Endothelial cell of umbilical vein (primary cell): ENCODE data around the gene MEOX2. TPM values are rescaled to one million over a fixed set of nuclear protein-coding genes. Genes with fewer than 3 reads are reported as not detected.

ENCODE experiments used
- BruUV-seq: library from RNA; stranded (reverse); fragments of 400-500 nt; replicated peaks from 2 replicates; lab custom pipeline; 2021; lab: Mats Ljungman, UMichigan
- CTCF ChIA-PET: fragments of 300-600, 350-600 bp; sonication (Branson Sonifier 250); formaldehyde crosslinking; loops from one replicate; lab custom pipeline; 2021; ENCODE audit warnings: antibody characterized with exemption, inconsistent platforms; lab: Charles Lee
- POLR2A ChIA-PET: fragments of 300-600, 350-600 bp; sonication (Branson Sonifier 250); formaldehyde crosslinking; loops from one replicate; lab custom pipeline; 2021; ENCODE audit warnings: antibody characterized with exemption, inconsistent platforms; lab: Charles Lee
- DNase-seq: peaks from one replicate; pipeline ENCODE4 v3.0.0-alpha.2; 2011; ENCODE audit warnings: low read depth, low spot score
- FAIRE-seq: peaks from 2 replicates; lab custom pipeline; 2011; peaks lifted over from hg19 to GRCh38; lab: Jason Lieb, UNC
- H2AFZ ChIP-seq: 2 replicates; pipeline ENCODE4 v1.6.0; 2012; ENCODE audit warnings: low read depth, low read length, control low read depth, inconsistent platforms
- H3K27ac ChIP-seq: 2 replicates; pipeline ENCODE4 v1.5.1; 2011; ENCODE audit warnings: low read depth, mild to moderate bottlenecking, control low read depth, low read length, moderate library complexity; ENCODE audit not compliant: insufficient read depth
- H3K27me3 ChIP-seq, 2 experiments: 2 replicates each; pipeline versions ENCODE4 v1.6.0 to v1.6.1; 2011; ENCODE audit warnings: low read length in 2 of 2, mixed read lengths in 1 of 2; ENCODE audit not compliant: control insufficient read depth in 2 of 2, insufficient read depth in 2 of 2
- H3K36me3 ChIP-seq, 2 experiments: 2 replicates in 1 of 2; 3 replicates in 1 of 2; pipeline ENCODE4 v1.5.1; 2011; ENCODE audit warnings: low read length in 2 of 2, mild to moderate bottlenecking in 1 of 2, moderate library complexity in 1 of 2; ENCODE audit not compliant: control insufficient read depth in 2 of 2, insufficient read depth in 2 of 2; ENCODE audit errors: extremely low read depth in 1 of 2
- H3K4me1 ChIP-seq: 3 replicates; pipeline ENCODE4 v1.5.1; 2011; ENCODE audit warnings: mild to moderate bottlenecking, low read length; ENCODE audit not compliant: control insufficient read depth, insufficient read depth; ENCODE audit errors: extremely low read depth
- H3K4me2 ChIP-seq: 2 replicates; pipeline ENCODE4 v1.6.1; 2011; ENCODE audit warnings: low read length, control low read depth, mixed read lengths; ENCODE audit not compliant: insufficient read depth
- H3K4me3 ChIP-seq, 3 experiments: fragments of 200-600 bp in 1 of 3; sonication (generic), shearing (Covaris generic) in 1 of 3; replicated peaks in 1 of 3; 2 replicates each; pipeline ENCODE4 v1.5.1; 2011 to 2016; ENCODE audit warnings: control low read depth in 3 of 3, low read length in 3 of 3, mild to moderate bottlenecking in 2 of 3, inconsistent platforms in 1 of 3, low read depth in 1 of 3, moderate library complexity in 1 of 3; ENCODE audit not compliant: insufficient read depth in 1 of 3
- H3K79me2 ChIP-seq: 2 replicates; pipeline ENCODE4 v1.6.0; 2012; ENCODE audit warnings: low read length, inconsistent platforms; ENCODE audit not compliant: control insufficient read depth, insufficient read depth
- H3K9ac ChIP-seq: replicated peaks from 2 replicates; pipeline ENCODE3; 2011; ENCODE audit warnings: low read length, control low read depth; ENCODE audit not compliant: insufficient read depth; ENCODE audit errors: extremely low read depth
- H3K9me1 ChIP-seq: replicated peaks from 3 replicates; pipeline ENCODE4 v1.6.0; 2011; ENCODE audit warnings: mild to moderate bottlenecking, low read length; ENCODE audit not compliant: control insufficient read depth, insufficient read depth; ENCODE audit errors: extremely low read depth
- H3K9me3 ChIP-seq: replicated peaks from 2 replicates; pipeline ENCODE4 v1.5.1; 2012; ENCODE audit warnings: low read length, inconsistent platforms; ENCODE audit not compliant: control insufficient read depth, insufficient read depth
- H4K20me1 ChIP-seq: replicated peaks from 2 replicates; pipeline ENCODE3; 2011; ENCODE audit warnings: mild to moderate bottlenecking, low read length; ENCODE audit not compliant: control insufficient read depth, insufficient read depth; ENCODE audit errors: extremely low read depth
- CTCF ChIP-seq, 2 donors: IDR thresholded peaks; 1 replicate in 1 of 2; 2 replicates in 1 of 2; pipeline ENCODE4 v1.5.1; 2011; ENCODE audit warnings: low read length in 2 of 2, mild to moderate bottlenecking in 2 of 2, moderate library complexity in 2 of 2, control low read depth in 1 of 2, inconsistent platforms in 1 of 2, low read depth in 1 of 2; ENCODE audit not compliant: insufficient read depth in 1 of 2; ENCODE audit errors: extremely low read depth in 1 of 2
- MAX ChIP-seq: IDR thresholded peaks from 2 replicates; pipeline ENCODE4 v1.6.1; 2011; ENCODE audit not compliant: insufficient read depth, insufficient read length
- dilution Hi-C: fragments of 300-500 bp; cut with MboI; formaldehyde crosslinking; loops from one replicate; pipeline ENCODE4 v1.15.0; 2019; ENCODE audit warnings: low sequenced_read_pairs; ENCODE audit not compliant: extremely low pct_ligation_motif_present
- intact Hi-C: fragments of 100-400 bp; cut with micrococcal nuclease; formaldehyde crosslinking; loops from one replicate; pipeline ENCODE4 v1.10.0; 2022
- polyA plus RNA-seq, 4 experiments: library from polyadenylated mRNA; depleted of rRNA in 3 of 4; stranded (reverse) in 3 of 4; unstranded in 1 of 4; fragments of >200 nt; gene quantifications; 2 replicates each; pipeline versions ENCODE4 v1.2.1 to v1.2.3, GENCODE V29; 2011 to 2012; ENCODE audit warnings: missing spikeins in 1 of 4
- total RNA-seq: library from RNA; stranded (reverse); gene quantifications from 2 replicates; pipeline ENCODE4 v1.2.3, GENCODE V29; 2021

MEOX2 gene
- total and polyA plus RNA-seq, 2 donors (not counting 3 experiments of a cell fraction or from before 2014, with no cell fraction given) = 11.6 to 45.1 TPM

- H4K20me1 ChIP-seq = no peaks in the 10 kb centered on the region
- peak overlapping the region; percentile 98 for H3K4me2 ChIP-seq
- peaks cover 22% of the 10 kb centered on the region for H3K4me1 ChIP-seq
- ChIA-PET CTCF (interaction anchor here (0.7 to 9.5 kb wide), 15 partner anchors 8 to 877 kb away, joined by 3 to 107 read pairs (median 4); no protein-coding TSS in a partner anchor), POLR2A (interaction anchor here (1.3 kb wide), 1 partner anchor 9 kb away, joined by 3 read pairs; no protein-coding TSS in a partner anchor)
- peak; percentile 37 for DNase-seq
- H3K9me1 ChIP-seq = no peaks in the 10 kb centered on the region
- H3K4me3 ChIP-seq = peak overlapping the region; percentile 19 to 95 (median 61)
- H3K79me2 ChIP-seq = peaks cover 35% of the 10 kb centered on the region
- H3K36me3 ChIP-seq = no peaks in the 10 kb centered on the region
- no TSS peak for BruUV-seq
- H2AFZ ChIP-seq = peak overlapping the region; percentile 66
- no peaks in the 10 kb centered on the region for H3K9me3 ChIP-seq
- dilution Hi-C loops (no loop called here), intact Hi-C loops (loop anchor here (1.0 to 10.0 kb wide), 12 partner anchors 77 to 1703 kb away; partner anchors contain the start of genes ANKMY2, BZW2, CRPPA and ETV1)
- peak overlapping the region; percentile 25 for H3K27ac ChIP-seq
- H3K9ac ChIP-seq = peak overlapping the region; percentile 17
- no peaks in the 10 kb centered on the region for H3K27me3 ChIP-seq
- TF ChIP-seq MAX (no peak), CTCF (IDR thresholded peaks at IDR 0.05; ENCODE audit: extremely low read depth in 1 of 2, insufficient read depth in 1 of 2, low read depth in 1 of 2, low read length in 2 of 2) (peak; percentile 7 to 14)
- FAIRE-seq = peak; percentile 42
Observed at GRCh38 chr7:15687546-15688278, 1.2 kb upstream of the MEOX2 start.
